H1 (cell line): ENCODE data around the gene STARD3NL. TPM values are rescaled to one million over a fixed set of nuclear protein-coding genes. Genes with fewer than 3 reads are reported as not detected.

Experiments used
- CTCF ChIA-PET: fragments of 300-600 bp; sonication (Branson Sonifier 250); formaldehyde crosslinking; loops from one replicate; lab custom pipeline; 2021; ENCODE audit not compliant: partially characterized antibody; lab: Charles Lee
- POLR2A ChIA-PET: fragments of 300-600 bp; sonication (Branson Sonifier 250); formaldehyde crosslinking; loops from one replicate; lab custom pipeline; 2021; ENCODE audit warnings: inconsistent platforms; ENCODE audit not compliant: partially characterized antibody; lab: Charles Lee
- DNase-seq, 2 experiments: peaks; one replicate each; pipeline versions ENCODE4 v3.0.0 to v3.0.0-alpha.2; 2010 to 2022; ENCODE audit warnings: low spot score in 2 of 2, low read depth in 1 of 2, mixed read lengths in 1 of 2
- FAIRE-seq: peaks from 2 replicates; lab custom pipeline; 2011; peaks lifted over from hg19 to GRCh38; lab: Jason Lieb, UNC
- H2AFZ ChIP-seq: 2 replicates; pipeline ENCODE4 v1.8.1; 2012; ENCODE audit warnings: low read length, inconsistent platforms
- H2AK5ac ChIP-seq: 2 replicates; pipeline ENCODE4 v1.6.1; 2013; ENCODE audit warnings: low read depth, low read length
- H2BK120ac ChIP-seq: replicated peaks from 2 replicates; pipeline ENCODE3; 2013; ENCODE audit warnings: low read depth, low read length, inconsistent platforms
- H2BK12ac ChIP-seq: 2 replicates; pipeline ENCODE4 v1.6.1; 2013; ENCODE audit warnings: low read depth, low read length
- H2BK15ac ChIP-seq: 2 replicates; pipeline ENCODE4 v1.6.1; 2013; ENCODE audit warnings: low read length
- H2BK20ac ChIP-seq: 2 replicates; pipeline ENCODE4 v1.6.1; 2013; ENCODE audit warnings: low read length
- H2BK5ac ChIP-seq: 2 replicates; pipeline ENCODE4 v1.6.1; 2013; ENCODE audit warnings: low read depth, low read length
- H3K14ac ChIP-seq: 2 replicates; pipeline ENCODE4 v1.6.1; 2013; ENCODE audit warnings: inconsistent platforms; ENCODE audit not compliant: insufficient read length
- H3K18ac ChIP-seq: 2 replicates; pipeline ENCODE4 v1.6.1; 2013; ENCODE audit warnings: low read length; ENCODE audit errors: extremely low read depth
- H3K23ac ChIP-seq: 2 replicates; pipeline ENCODE4 v1.6.1; 2013; ENCODE audit warnings: inconsistent platforms; ENCODE audit not compliant: insufficient read length
- H3K23me2 ChIP-seq: 2 replicates; pipeline ENCODE4 v1.6.1; 2013; ENCODE audit warnings: low read depth, low read length
- H3K27ac ChIP-seq: 2 replicates; pipeline ENCODE4 v1.6.1; 2011; ENCODE audit warnings: low read depth, low read length, inconsistent platforms
- H3K27me3 ChIP-seq, 4 experiments: replicated peaks in 1 of 4; 1 replicate in 1 of 4; 2 replicates in 3 of 4; pipeline versions ENCODE4 v1.6.1 to v1.8.1; 2011 to 2013; ENCODE audit warnings: low read length in 3 of 4, mild to moderate bottlenecking in 3 of 4, inconsistent platforms in 2 of 4, mixed read lengths in 2 of 4, moderate library complexity in 1 of 4; ENCODE audit not compliant: control insufficient read depth in 3 of 4, insufficient read depth in 3 of 4; ENCODE audit errors: extremely low read depth in 1 of 4
- H3K36me3 ChIP-seq, 4 experiments: 2 replicates each; pipeline versions ENCODE4 v1.6.1 to v1.8.1; 2011 to 2013; ENCODE audit warnings: mild to moderate bottlenecking in 4 of 4, low read length in 3 of 4, moderate library complexity in 2 of 4, control low read depth in 1 of 4, inconsistent platforms in 1 of 4; ENCODE audit not compliant: insufficient read depth in 4 of 4, control insufficient read depth in 2 of 4
- H3K4ac ChIP-seq: replicated peaks from 2 replicates; pipeline ENCODE3; 2013; ENCODE audit warnings: low read length, low read depth, mixed read lengths, inconsistent platforms; ENCODE audit not compliant: insufficient read length
- H3K4me1 ChIP-seq, 4 experiments: replicated peaks in 1 of 4; 1 replicate in 1 of 4; 2 replicates in 3 of 4; pipeline versions ENCODE4 v1.6.1 to v1.8.1; 2011 to 2013; ENCODE audit warnings: low read length in 3 of 4, inconsistent platforms in 2 of 4, mixed read lengths in 1 of 4; ENCODE audit not compliant: insufficient read depth in 4 of 4, control insufficient read depth in 3 of 4
- H3K4me2 ChIP-seq, 2 experiments: 2 replicates each; pipeline versions ENCODE4 v1.6.1 to v1.8.1; 2011 to 2013; ENCODE audit warnings: low read depth in 2 of 2, low read length in 2 of 2, control low read depth in 1 of 2, inconsistent platforms in 1 of 2, mild to moderate bottlenecking in 1 of 2; ENCODE audit not compliant: insufficient read depth in 1 of 2
- H3K4me3 ChIP-seq, 4 experiments: fragments of 200-600, 300-600 bp in 1 of 4; sonication (generic), shearing (Covaris generic), sonication (Bioruptor Twin) in 1 of 4; 2 replicates each; pipeline versions ENCODE4 v1.5.1 to v1.8.1; 2011 to 2016; ENCODE audit warnings: low read length in 4 of 4, low read depth in 3 of 4, control low read depth in 2 of 4, inconsistent platforms in 2 of 4, mild to moderate bottlenecking in 2 of 4, mixed read lengths in 1 of 4, moderate library complexity in 1 of 4; ENCODE audit not compliant: insufficient read depth in 2 of 4; ENCODE audit errors: extremely low read depth in 1 of 4
- H3K56ac ChIP-seq: replicated peaks from 2 replicates; pipeline ENCODE3; 2013; ENCODE audit warnings: low read depth, mild to moderate bottlenecking, mixed read lengths, low read length, inconsistent platforms; ENCODE audit not compliant: insufficient read length
- H3K79me1 ChIP-seq: 2 replicates; pipeline ENCODE4 v1.6.1; 2013; ENCODE audit warnings: low read depth, low read length, control low read depth
- H3K79me2 ChIP-seq, 2 experiments: 2 replicates each; pipeline versions ENCODE4 v1.6.1 to v1.8.1; 2012 to 2013; ENCODE audit warnings: low read length in 2 of 2, mild to moderate bottlenecking in 2 of 2, inconsistent platforms in 1 of 2; ENCODE audit not compliant: insufficient read depth in 2 of 2, control insufficient read depth in 1 of 2
- H3K9ac ChIP-seq, 4 experiments: replicated peaks in 1 of 4; 1 replicate in 1 of 4; 2 replicates in 3 of 4; pipeline versions ENCODE4 v1.6.1 to v1.8.1; 2011 to 2013; ENCODE audit warnings: low read depth in 3 of 4, low read length in 3 of 4, control low read depth in 2 of 4, mild to moderate bottlenecking in 2 of 4, moderate library complexity in 2 of 4, inconsistent platforms in 1 of 4; ENCODE audit errors: extremely low read depth in 1 of 4
- H3K9me3 ChIP-seq, 2 experiments: 2 replicates each; pipeline versions ENCODE4 v1.6.1 to v1.8.1; 2012 to 2013; ENCODE audit warnings: mild to moderate bottlenecking in 2 of 2, moderate library complexity in 2 of 2, control low read depth in 1 of 2, inconsistent platforms in 1 of 2, low read depth in 1 of 2, low read length in 1 of 2, mixed read lengths in 1 of 2; ENCODE audit not compliant: insufficient read depth in 2 of 2
- H4K20me1 ChIP-seq, 2 experiments: replicated peaks in 1 of 2; 2 replicates each; pipeline versions ENCODE3 to v1.8.1; 2011 to 2013; ENCODE audit warnings: inconsistent platforms in 2 of 2, low read length in 2 of 2, mild to moderate bottlenecking in 1 of 2; ENCODE audit not compliant: insufficient read depth in 2 of 2, control insufficient read depth in 1 of 2
- H4K5ac ChIP-seq: 2 replicates; pipeline ENCODE4 v1.6.1; 2013; ENCODE audit warnings: low read length, low read depth, mixed read lengths, inconsistent platforms; ENCODE audit not compliant: insufficient read length
- H4K8ac ChIP-seq: 2 replicates; pipeline ENCODE4 v1.8.0; 2013; ENCODE audit warnings: mild to moderate bottlenecking, moderate library complexity, low read length, inconsistent platforms; ENCODE audit not compliant: insufficient read depth; ENCODE audit errors: extremely low read depth
- H4K91ac ChIP-seq: replicated peaks from 2 replicates; pipeline ENCODE3; 2013; ENCODE audit warnings: low read length, mixed read lengths, inconsistent platforms; ENCODE audit not compliant: insufficient read length
- EGR1 ChIP-seq: IDR thresholded peaks from 2 replicates; pipeline ENCODE4 v1.6.1; 2011; ENCODE audit warnings: low read depth, low read length, borderline replicate concordance
- WGBS, 2 experiments: shearing (Covaris generic) in 1 of 2; methylation state at CpG; one replicate each; pipeline versions ENCODE4 v1.1.6 to v1.1.7; 2013 to 2015; ENCODE audit warnings: low lambda C conversion rate in 2 of 2, mixed read lengths in 2 of 2, inconsistent platforms in 1 of 2, low coverage in 1 of 2, missing lambda C conversion rate in 1 of 2; ENCODE audit not compliant: insufficient replicate concordance in 2 of 2, insufficient coverage in 1 of 2, insufficient read length in 1 of 2; ENCODE audit errors: extremely low coverage in 1 of 2, missing lambda C conversion rate in 1 of 2; 5-methylcytosine and 5-hydroxymethylcytosine counted together
- polyA plus RNA-seq, 7 experiments: library from polyadenylated mRNA; depleted of rRNA in 3 of 7; stranded (reverse) in 5 of 7; unstranded in 2 of 7; fragments of >200 nt in 5 of 7; fragments of 200-250 nt in 2 of 7; gene quantifications; 1 replicate in 5 of 7; 2 replicates in 1 of 7; 4 replicates in 1 of 7; pipeline versions ENCODE4 v1.2.1 to v1.2.3, GENCODE V29; 2011 to 2013; ENCODE audit warnings: missing spikeins in 2 of 7, mixed read lengths in 2 of 7
- total RNA-seq: library from RNA; stranded (reverse); fragmentation: NEBNext Ultra II Directional; extraction: Animal tissue kit (Norgen Biotek cat#: 25700); gene quantifications from 2 replicates; pipeline ENCODE4 v1.2.1, GENCODE V29; 2021

Gene STARD3NL
- total and polyA plus RNA-seq, 2 of the 8 experiments (the other 6 are each of a cell fraction or from before 2014, with no cell fraction given), result 27.1 to 40.5 TPM

DNA sequence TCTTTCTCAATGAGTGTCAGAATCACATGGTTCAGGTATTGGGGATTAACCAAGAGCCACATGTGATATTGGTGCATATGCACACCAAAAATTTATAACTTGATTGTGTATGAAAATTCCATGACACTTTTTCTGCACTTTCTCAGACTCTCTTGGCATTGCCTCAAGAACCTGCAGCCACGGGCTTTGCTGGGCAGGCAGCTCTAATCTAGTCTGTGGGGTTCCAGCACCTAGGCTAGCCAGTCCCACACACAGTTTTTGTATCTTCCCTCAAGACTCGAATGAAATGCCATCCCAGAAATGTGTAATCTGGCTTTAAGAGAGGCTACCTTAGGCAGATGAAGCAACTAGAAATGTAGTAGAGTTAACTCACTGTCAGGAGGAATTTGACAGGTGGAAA is 21.7 kb downstream of the STARD3NL start:
- no peak overlapping the region for H2BK20ac ChIP-seq
- TF ChIP-seq EGR1, result no peak

More for the DNA sequence above, 21.7 kb downstream of the STARD3NL start:
- Histone ChIP-seq H3K14ac (no peak overlapping the region), H4K20me1 (peaks cover 2 to 10% of the 10 kb centered on the region in 2 experiments), H2BK15ac (no peak overlapping the region), H2BK5ac (no peak overlapping the region), H2BK12ac (no peak overlapping the region), H2AFZ (no peak overlapping the region), H3K27me3 (no peaks in the 10 kb centered on the region), H3K4me2 (no peak overlapping the region), H4K8ac (no peak overlapping the region), H3K56ac (no peak overlapping the region), H2AK5ac (no peak overlapping the region), H3K23ac (no peak overlapping the region), H3K9ac (no peak overlapping the region), H2BK120ac (no peak overlapping the region), H3K36me3 (no peaks in the 10 kb centered on the region), H4K5ac (no peak overlapping the region), H3K4me1 (peaks cover 0 to 6% (median 3%) of the 10 kb centered on the region in 4 experiments; a peak in 2 of 7 replicates), H3K9me3 (no peaks in the 10 kb centered on the region), H3K18ac (no peak overlapping the region), H3K79me1 (no peaks in the 10 kb centered on the region; the same call in 1 of the 2 replicates), H3K4me3 (no peak overlapping the region), H4K91ac (no peak overlapping the region), H3K27ac (no peak overlapping the region), H3K23me2 (no peaks in the 10 kb centered on the region), H3K79me2 (peaks cover 0 to 38% of the 10 kb centered on the region in 2 experiments; a peak in 3 of 4 replicates), H3K4ac (no peak overlapping the region)
- 85% methylated on average over 2 of the region's 2 CpGs; no CpG with 5 or more reads in 1 of the 2 experiments for WGBS, 2 experiments
- DNase-seq, result no peak
- CTCF ChIA-PET, result interaction anchor here (0.6 to 7.6 kb wide), 5 partner anchors 12 to 299 kb away, joined by 3 to 54 read pairs (median 4); no protein-coding TSS in a partner anchor
- POLR2A ChIA-PET, result interaction anchor here (1.3 kb wide), 1 partner anchor 22 kb away, joined by 4 read pairs; the partner anchor contains the start of gene STARD3NL
- no peak for FAIRE-seq
